Kidney epithelial cell (primary cell): ENCODE results near the gene WT1. TPM values are rescaled to one million over a fixed set of nuclear protein-coding genes. Genes with fewer than 3 reads are reported as not detected.
A peak's percentile ranks its signal among the peaks of the same experiment; 100 is the strongest.

Experiments used
- DNase-seq: peaks from one replicate; pipeline ENCODE4 v3.0.0-alpha.2; 2010; ENCODE audit warnings: low read depth
- H3K27me3 ChIP-seq: 2 replicates; pipeline ENCODE4 v1.6.0; 2011; ENCODE audit warnings: low read length; ENCODE audit not compliant: control insufficient read depth, insufficient read depth
- H3K36me3 ChIP-seq: 2 replicates; pipeline ENCODE4 v1.5.1; 2011; ENCODE audit warnings: low read length; ENCODE audit not compliant: control insufficient read depth, insufficient read depth
- H3K4me3 ChIP-seq: 2 replicates; pipeline ENCODE4 v1.5.1; 2011; ENCODE audit warnings: low read depth, mild to moderate bottlenecking, control low read depth, low read length
- total RNA-seq: library from RNA; depleted of rRNA; stranded (reverse); fragments of >200 nt; gene quantifications from 2 replicates; pipeline ENCODE4 v1.2.3, GENCODE V29; 2015
- TF ChIP-seq, protein P1 (sequence below): IDR thresholded peaks from 2 replicates; pipeline ENCODE4 v1.5.1; 2011; ENCODE audit warnings: mild to moderate bottlenecking, moderate library complexity, low read length, control low read depth, inconsistent platforms; ENCODE audit not compliant: insufficient read depth, poor library complexity, severe bottlenecking

WT1 gene
- total RNA-seq, 1 donor from 2014 or later: 8.5 TPM

DNA sequence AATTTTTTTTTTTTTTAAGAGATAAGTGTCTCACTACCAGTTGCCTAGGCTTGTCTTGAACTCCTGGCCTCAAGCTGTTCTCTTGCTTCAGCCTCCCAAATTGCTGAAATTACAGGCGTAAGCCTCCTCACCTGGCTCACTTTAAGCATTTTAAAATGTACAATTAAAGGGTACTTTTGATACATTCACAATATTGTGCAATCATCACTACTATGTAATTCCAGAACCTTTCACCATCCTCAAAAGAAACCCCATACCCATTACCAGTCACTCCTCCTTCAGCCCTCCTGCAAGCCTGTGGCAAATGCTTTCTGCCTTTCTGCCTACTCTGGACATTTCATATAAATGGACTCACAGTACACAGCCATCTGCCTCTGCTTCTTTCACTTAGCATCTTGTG, 34.5 kb upstream of the WT1 start:
- no peaks in the 10 kb centered on the region for H3K36me3 ChIP-seq
- H3K27me3 ChIP-seq: no peaks in the 10 kb centered on the region
- no peak for DNase-seq
- no peak overlapping the region for H3K4me3 ChIP-seq
- TF ChIP-seq, protein P1, sequence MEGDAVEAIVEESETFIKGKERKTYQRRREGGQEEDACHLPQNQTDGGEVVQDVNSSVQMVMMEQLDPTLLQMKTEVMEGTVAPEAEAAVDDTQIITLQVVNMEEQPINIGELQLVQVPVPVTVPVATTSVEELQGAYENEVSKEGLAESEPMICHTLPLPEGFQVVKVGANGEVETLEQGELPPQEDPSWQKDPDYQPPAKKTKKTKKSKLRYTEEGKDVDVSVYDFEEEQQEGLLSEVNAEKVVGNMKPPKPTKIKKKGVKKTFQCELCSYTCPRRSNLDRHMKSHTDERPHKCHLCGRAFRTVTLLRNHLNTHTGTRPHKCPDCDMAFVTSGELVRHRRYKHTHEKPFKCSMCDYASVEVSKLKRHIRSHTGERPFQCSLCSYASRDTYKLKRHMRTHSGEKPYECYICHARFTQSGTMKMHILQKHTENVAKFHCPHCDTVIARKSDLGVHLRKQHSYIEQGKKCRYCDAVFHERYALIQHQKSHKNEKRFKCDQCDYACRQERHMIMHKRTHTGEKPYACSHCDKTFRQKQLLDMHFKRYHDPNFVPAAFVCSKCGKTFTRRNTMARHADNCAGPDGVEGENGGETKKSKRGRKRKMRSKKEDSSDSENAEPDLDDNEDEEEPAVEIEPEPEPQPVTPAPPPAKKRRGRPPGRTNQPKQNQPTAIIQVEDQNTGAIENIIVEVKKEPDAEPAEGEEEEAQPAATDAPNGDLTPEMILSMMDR: no peak

DNA sequence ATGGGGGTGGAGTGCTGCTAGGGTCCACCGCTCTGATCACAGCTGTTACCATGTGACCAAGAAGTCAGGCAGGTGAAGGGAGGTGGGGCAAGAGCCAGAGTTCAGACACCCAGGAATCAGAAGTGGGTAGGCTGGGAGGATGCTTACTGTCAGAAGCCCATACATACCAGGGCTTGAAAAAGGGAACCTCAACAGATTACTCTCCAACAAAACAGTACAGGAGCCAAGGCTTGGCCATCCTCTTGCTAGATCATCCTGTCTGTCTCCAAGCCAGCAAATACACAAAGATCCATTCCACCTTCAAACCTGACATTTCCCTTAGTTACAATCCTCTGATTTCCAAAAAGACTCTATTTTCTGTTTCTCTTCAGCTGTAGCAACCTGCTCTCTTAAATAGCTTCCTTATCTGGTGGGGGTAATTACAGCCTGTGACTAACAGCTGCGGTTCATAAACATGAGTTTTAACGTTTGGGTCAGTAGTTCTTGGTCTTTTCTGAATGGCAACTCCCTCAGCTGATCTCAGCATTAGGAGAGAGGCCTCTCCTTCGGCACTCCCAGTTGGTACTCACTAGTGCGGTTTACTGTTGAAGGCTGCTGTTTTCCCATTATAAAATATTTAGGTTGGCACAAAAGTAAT, 31.1 kb upstream of the WT1 start:
- Histone ChIP-seq H3K27me3 (no peaks in the 10 kb centered on the region), H3K36me3 (no peaks in the 10 kb centered on the region), H3K4me3 (no peak overlapping the region)
- peak; percentile 71 for DNase-seq
- TF ChIP-seq, protein P1: no peak

GRCh38 chr11:32464078-32464477, 28.7 kb upstream of the WT1 start:
- DNase-seq: no peak
- Histone ChIP-seq H3K4me3 (no peak overlapping the region), H3K27me3 (no peaks in the 10 kb centered on the region), H3K36me3 (no peaks in the 10 kb centered on the region)
- TF ChIP-seq, protein P1: no peak

GRCh38 chr11:32462011-32462690, 26.8 kb upstream of the WT1 start:
- TF ChIP-seq, protein P1: no peak
- DNase-seq: no peak
- no peaks in the 10 kb centered on the region for H3K36me3 ChIP-seq
- no peaks in the 10 kb centered on the region for H3K27me3 ChIP-seq
- H3K4me3 ChIP-seq: no peak overlapping the region

DNA sequence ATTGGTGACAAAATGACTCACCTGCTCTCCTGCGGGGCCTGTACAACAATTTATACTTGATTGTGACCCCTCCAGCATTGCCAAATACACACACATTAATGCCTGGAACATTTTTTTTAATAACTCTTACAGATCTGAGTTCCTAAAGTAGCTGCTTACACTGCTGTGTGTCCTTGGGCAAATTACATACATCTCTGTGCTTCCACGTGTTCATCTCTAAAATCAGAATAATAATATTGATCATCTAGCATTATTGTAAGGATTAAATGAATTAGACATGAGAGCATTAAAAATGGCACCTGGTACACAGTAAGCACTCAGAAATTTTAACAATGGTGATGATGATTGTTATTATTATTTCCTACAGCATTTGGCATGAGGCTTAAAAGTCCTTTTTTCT, 21.5 kb upstream of the WT1 start:
- H3K27me3 ChIP-seq: no peaks in the 10 kb centered on the region
- H3K36me3 ChIP-seq: no peaks in the 10 kb centered on the region
- TF ChIP-seq, protein P1: no peak
- no peak for DNase-seq
- H3K4me3 ChIP-seq: no peak overlapping the region

DNA sequence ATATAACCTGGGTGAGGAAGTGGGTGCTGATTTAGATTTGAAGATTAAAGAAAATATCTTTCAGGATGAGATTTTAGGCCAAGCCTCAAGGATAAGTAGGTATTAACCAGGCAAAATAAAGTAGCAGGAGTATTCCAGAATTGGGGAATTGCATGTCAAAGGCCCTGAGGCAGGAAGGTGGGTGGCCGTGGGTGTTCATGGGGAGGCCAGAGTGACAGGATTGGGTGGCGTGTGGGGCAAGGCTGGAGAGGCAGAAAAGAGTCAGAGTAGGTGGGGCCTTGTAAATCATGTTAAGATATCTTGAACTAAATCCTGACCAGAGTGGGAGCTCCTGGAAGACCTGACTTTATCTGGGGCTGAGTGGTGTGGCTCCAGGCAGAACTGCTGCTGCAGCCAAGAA, 19.7 kb upstream of the WT1 start:
- TF ChIP-seq, protein P1: no peak
- no peak overlapping the region for H3K4me3 ChIP-seq
- H3K27me3 ChIP-seq: no peaks in the 10 kb centered on the region
- DNase-seq: no peak
- no peaks in the 10 kb centered on the region for H3K36me3 ChIP-seq
